Activated T-cell treated with anti-CD3 and anti-CD28 coated beads for 24 hours (primary cell): ENCODE data around the gene LHPP.

Experiments used
- DNase-seq: peaks from one replicate; pipeline ENCODE4 v3.0.0-alpha.2; 2020; ENCODE audit warnings: low read depth

The LHPP gene

GRCh38 chr10:124447751-124448466 is 13.7 kb upstream of the LHPP start:
- no peak for DNase-seq

- no peak for DNase-seq
Measured at GRCh38 chr10:124448696-124449169, 12.9 kb upstream of the LHPP start.

- no peak for DNase-seq
Measured at GRCh38 chr10:124449170-124450011, 12.2 kb upstream of the LHPP start.

- DNase-seq, result no peak
Measured at GRCh38 chr10:124450012-124450782, 11.4 kb upstream of the LHPP start, which contains the start of gene NKX1-2. NKX1-2 (minus strand) TSS chr10:124450035; CDS start chr10:124449943, 92 bp downstream.

- DNase-seq, result no peak
Measured at GRCh38 chr10:124450783-124451057, 10.9 kb upstream of the LHPP start.

- DNase-seq, result no peak
Measured at GRCh38 chr10:124451276-124451675, 10.3 kb upstream of the LHPP start.

GRCh38 chr10:124453960-124454610 is 7.5 kb upstream of the LHPP start:
- DNase-seq, result no peak

- no peak for DNase-seq
Measured at GRCh38 chr10:124455441-124455840, 6.2 kb upstream of the LHPP start.

- no peak for DNase-seq
Measured at GRCh38 chr10:124458473-124458872, 3.1 kb upstream of the LHPP start.

GRCh38 chr10:124458889-124459288 is 2.7 kb upstream of the LHPP start:
- no peak for DNase-seq

GRCh38 chr10:124459395-124459794 is 2.2 kb upstream of the LHPP start:
- DNase-seq, result no peak

- DNase-seq, result no peak
Measured at GRCh38 chr10:124460144-124460543, 1.5 kb upstream of the LHPP start.

GRCh38 chr10:124462348-124462695 is 699 bp downstream of the LHPP start:
- no peak for DNase-seq

- DNase-seq, result no peak
Measured at GRCh38 chr10:124464028-124464965, 2.7 kb downstream of the LHPP start.

GRCh38 chr10:124465003-124465776 is 3.6 kb downstream of the LHPP start:
- no peak for DNase-seq

- no peak for DNase-seq
Measured at GRCh38 chr10:124465777-124466488, 4.3 kb downstream of the LHPP start.

- no peak for DNase-seq
Measured at GRCh38 chr10:124467165-124467564, 5.5 kb downstream of the LHPP start.

- DNase-seq, result no peak
Measured at GRCh38 chr10:124468624-124469023, 7.0 kb downstream of the LHPP start.

- DNase-seq, result no peak
Measured at GRCh38 chr10:124469956-124470484, 8.4 kb downstream of the LHPP start.
